GM12878 (cell line): Measurements from ENCODE around the gene AIF1L. TPM values are rescaled to one million over a fixed set of nuclear protein-coding genes. Genes with fewer than 3 reads are reported as not detected.

Source experiments
- BACH1 ChIP-seq: fragments of 450-650 bp; IDR thresholded peaks from 2 replicates; pipeline ENCODE4 v1.6.1; 2017; ENCODE audit warnings: mild to moderate bottlenecking, borderline replicate concordance
- BRCA1 ChIP-seq: IDR thresholded peaks from 2 replicates; pipeline ENCODE4 v1.6.1; 2011; ENCODE audit warnings: low read depth, low read length, improper control_type of control experiment
- CREB1 ChIP-seq: IDR thresholded peaks from 2 replicates; pipeline ENCODE4 v1.6.1; 2012; ENCODE audit warnings: low read depth, mild to moderate bottlenecking, inconsistent platforms
- EGR1 ChIP-seq, 2 experiments: IDR thresholded peaks; 1 replicate in 1 of 2; 2 replicates in 1 of 2; pipeline ENCODE4 v1.6.1; 2011 to 2012; ENCODE audit warnings: low read depth in 2 of 2, low read length in 2 of 2, borderline replicate concordance in 1 of 2, mild to moderate bottlenecking in 1 of 2, moderate library complexity in 1 of 2
- ELK1 ChIP-seq: IDR thresholded peaks from 2 replicates; pipeline ENCODE4 v1.6.1; 2012; ENCODE audit warnings: low read depth, low read length, improper control_type of control experiment
- HDAC2 ChIP-seq: fragments of 200-600 bp; sonication (generic); IDR thresholded peaks from 2 replicates; pipeline ENCODE4 v1.6.1; 2017
- IKZF1 ChIP-seq: fragments of 450-650 bp; conservative IDR thresholded peaks from 2 replicates; pipeline ENCODE4 v1.6.1; 2017; ENCODE audit warnings: antibody characterized with exemption, mild to moderate bottlenecking
- POLR2AphosphoS5 ChIP-seq: IDR thresholded peaks from 2 replicates; pipeline ENCODE4 v1.6.1; 2011; ENCODE audit warnings: mild to moderate bottlenecking, low read length, inconsistent platforms
- POU2F2 ChIP-seq: IDR thresholded peaks from 3 replicates; pipeline ENCODE4 v1.6.1; 2011; ENCODE audit warnings: low read depth, mild to moderate bottlenecking, low read length, borderline replicate concordance
- RB1 ChIP-seq: fragments of 450-650 bp; formaldehyde crosslinking; IDR thresholded peaks from 2 replicates; pipeline ENCODE4 v1.6.1; 2017; ENCODE audit warnings: mild to moderate bottlenecking, borderline replicate concordance
- RUNX3 ChIP-seq: IDR thresholded peaks from 2 replicates; pipeline ENCODE4 v1.6.1; 2012; ENCODE audit warnings: low read length, inconsistent platforms
- SRF ChIP-seq, 2 experiments: IDR thresholded peaks; 2 replicates each; pipeline ENCODE4 v1.6.1; 2011; ENCODE audit warnings: low read depth in 2 of 2, low read length in 2 of 2, mild to moderate bottlenecking in 1 of 2, moderate library complexity in 1 of 2
- TARDBP ChIP-seq: IDR thresholded peaks from 2 replicates; pipeline ENCODE4 v1.6.1; 2016; ENCODE audit warnings: borderline replicate concordance
- YY1 ChIP-seq: IDR thresholded peaks from 2 replicates; pipeline ENCODE4 v1.6.1; 2011; ENCODE audit warnings: low read depth, mild to moderate bottlenecking, low read length
- ZBTB11 ChIP-seq: fragments of 450-650 bp; formaldehyde crosslinking; IDR thresholded peaks from 2 replicates; pipeline ENCODE4 v1.5.0; 2022; ENCODE audit warnings: mild to moderate bottlenecking, missing genetic modification characterization
- ZBTB4 ChIP-seq: fragments of 450-650 bp; formaldehyde crosslinking; IDR thresholded peaks from 2 replicates; pipeline ENCODE4 v1.4.0; 2022; ENCODE audit warnings: mild to moderate bottlenecking, moderate library complexity
- ZBTB40 ChIP-seq: fragments of 450-650 bp; IDR thresholded peaks from 2 replicates; pipeline ENCODE4 v1.6.1; 2016; ENCODE audit warnings: mild to moderate bottlenecking, moderate library complexity, borderline replicate concordance
- polyA plus RNA-seq, 11 experiments: library from polyadenylated mRNA; depleted of rRNA in 4 of 11; unstranded in 6 of 11; stranded (reverse) in 5 of 11; fragments of >200 nt; fragmentation: Nextera tagmentation in 4 of 11; fragmentation: Illumina TruSeq in 1 of 11; extraction: Ambion mirVana in 4 of 11; extraction: Trizol in 1 of 11; gene quantifications; 1 replicate in 1 of 11; 2 replicates in 10 of 11; pipeline versions ENCODE4 v1.2.1 to v1.2.3, GENCODE V29; 2011 to 2016; ENCODE audit warnings: inconsistent platforms in 2 of 11, missing spikeins in 2 of 11, low read depth in 1 of 11
- total RNA-seq, 4 experiments: library from RNA; depleted of rRNA in 3 of 4; stranded (reverse); fragments of >200 nt in 3 of 4; fragmentation: Illumina TruSeq in 1 of 4; extraction: Trizol in 1 of 4; gene quantifications; 2 replicates each; pipeline versions ENCODE4 v1.2.1 to v1.2.3, GENCODE V29; 2013 to 2021

Gene AIF1L
- total and polyA plus RNA-seq, 10 of the 15 experiments (the other 5 are each of a cell fraction or from before 2014, with no cell fraction given): 0.07 to 0.15 (median 0.08) TPM; not detected in 7

- peak; percentile 80; the same call in 1 of the 2 replicates for TF ChIP-seq YY1
- TF ChIP-seq POU2F2: peak; percentile 69; the same call in 2 of the 3 replicates
- peak; percentile 62; the same call in 1 of the 2 replicates for TF ChIP-seq BRCA1
- TF ChIP-seq RUNX3: peak; percentile 83
- peak; percentile 52 for TF ChIP-seq ZBTB11 (CRISPR knock-in tag)
- peak; percentile 95 for TF ChIP-seq POLR2AphosphoS5
- TF ChIP-seq RB1: peak; percentile 82; the same call in 1 of the 2 replicates
- TF ChIP-seq SRF (IDR thresholded peaks at IDR 0.05; ENCODE audit: low read depth in 2 of 2, low read length in 2 of 2): peak; percentile 81 to 95
- peak; percentile 97 for TF ChIP-seq ZBTB40
- TF ChIP-seq IKZF1: peak; percentile 94
- peak; percentile 86; the same call in 1 of the 2 replicates for TF ChIP-seq ELK1
- TF ChIP-seq BACH1: no peak
- no peak for TF ChIP-seq ZBTB4
- peak; percentile 100 for TF ChIP-seq CREB1
- TF ChIP-seq EGR1 (IDR thresholded peaks at IDR 0.05; ENCODE audit: borderline replicate concordance in 1 of 2, low read depth in 2 of 2, low read length in 2 of 2): 0 out of 3 replicates have a peak, but pooled peaks of 1 of the 2 experiments have one; percentile 2
- TF ChIP-seq TARDBP: 0 out of 2 replicates have a peak, but pooled peaks have one; percentile 65
- 0 out of 2 replicates have a peak, but pooled peaks have one; percentile 74 for TF ChIP-seq HDAC2
Observed at GRCh38 chr9:131125288-131126058, 29.1 kb downstream of the AIF1L start, which contains the start of gene NUP214 (continued).
